Measurements from ENCODE around the gene FAH.

Gene FAH

DNA sequence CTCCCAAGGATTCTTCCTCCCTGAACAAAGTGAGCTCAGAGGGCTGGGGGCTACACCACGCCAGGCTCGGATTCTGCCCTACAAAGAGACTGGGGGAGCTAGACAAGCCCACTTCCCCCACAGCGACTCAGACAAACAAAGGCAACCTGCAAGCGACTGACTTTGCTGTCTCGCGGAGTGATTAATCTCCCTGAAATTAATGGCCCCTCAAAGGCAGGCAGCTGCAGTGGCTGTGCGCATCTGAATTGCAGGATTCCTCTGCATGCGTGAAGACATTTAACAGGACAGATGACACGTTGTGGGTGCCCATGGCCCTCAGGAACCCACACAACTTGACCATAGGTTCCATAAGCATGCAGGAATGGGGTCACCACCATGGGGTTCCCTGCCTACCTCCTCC lies 80.8 kb downstream of the FAH start:
- no peak for ATAC-seq
- TF ChIP-seq, protein P1, sequence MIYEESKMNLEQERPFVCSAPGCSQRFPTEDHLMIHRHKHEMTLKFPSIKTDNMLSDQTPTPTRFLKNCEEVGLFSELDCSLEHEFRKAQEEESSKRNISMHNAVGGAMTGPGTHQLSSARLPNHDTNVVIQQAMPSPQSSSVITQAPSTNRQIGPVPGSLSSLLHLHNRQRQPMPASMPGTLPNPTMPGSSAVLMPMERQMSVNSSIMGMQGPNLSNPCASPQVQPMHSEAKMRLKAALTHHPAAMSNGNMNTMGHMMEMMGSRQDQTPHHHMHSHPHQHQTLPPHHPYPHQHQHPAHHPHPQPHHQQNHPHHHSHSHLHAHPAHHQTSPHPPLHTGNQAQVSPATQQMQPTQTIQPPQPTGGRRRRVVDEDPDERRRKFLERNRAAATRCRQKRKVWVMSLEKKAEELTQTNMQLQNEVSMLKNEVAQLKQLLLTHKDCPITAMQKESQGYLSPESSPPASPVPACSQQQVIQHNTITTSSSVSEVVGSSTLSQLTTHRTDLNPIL (CRISPR knock-in tag; IDR thresholded peaks at IDR 0.05; ENCODE audit: low read depth) = no peak
- TF ChIP-seq RARB (CRISPR knock-in tag; IDR thresholded peaks at IDR 0.05) (no peak), PATZ1 (CRISPR knock-in tag; IDR thresholded peaks at IDR 0.05; ENCODE audit: borderline replicate concordance) (no peak)

DNA sequence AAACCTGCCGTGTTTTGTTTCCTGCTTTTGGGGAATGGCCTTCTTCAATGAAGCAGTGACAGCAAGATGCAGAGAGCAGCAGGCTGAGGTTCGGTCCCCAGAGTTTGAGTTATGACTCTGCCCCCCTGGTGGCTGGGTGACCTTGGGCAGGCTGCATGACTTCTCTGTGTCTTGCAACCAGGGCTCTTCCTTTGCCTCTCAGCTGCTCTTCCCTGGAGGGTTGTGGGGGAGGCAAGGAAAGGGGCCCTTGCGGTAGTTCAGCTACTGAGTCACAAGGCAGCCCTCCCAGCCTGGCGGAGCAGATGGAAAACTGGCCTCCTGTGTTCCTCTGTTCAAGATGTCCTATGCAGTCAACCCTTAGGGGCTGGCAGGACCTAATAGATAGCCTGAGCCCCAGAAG lies 82.1 kb downstream of the FAH start:
- peak; percentile 67 for ATAC-seq
- TF ChIP-seq, protein P1 (CRISPR knock-in tag; IDR thresholded peaks at IDR 0.05; ENCODE audit: low read depth) = no peak
- TF ChIP-seq BACH2 (CRISPR knock-in tag; IDR thresholded peaks at IDR 0.05; ENCODE audit: borderline replicate concordance) (no peak), TCF4 (CRISPR knock-in tag; IDR thresholded peaks at IDR 0.05; ENCODE audit: borderline replicate concordance) (no peak), ARNTL (CRISPR knock-in tag; IDR thresholded peaks at IDR 0.05; ENCODE audit: borderline replicate concordance, low read depth) (no peak), ZNF8 (CRISPR knock-in tag; IDR thresholded peaks at IDR 0.05) (no peak), ISL1 (CRISPR knock-in tag; IDR thresholded peaks at IDR 0.05) (no peak), ZC3H10 (CRISPR knock-in tag; IDR thresholded peaks at IDR 0.05) (no peak)
- TF ChIP-seq, protein P2, sequence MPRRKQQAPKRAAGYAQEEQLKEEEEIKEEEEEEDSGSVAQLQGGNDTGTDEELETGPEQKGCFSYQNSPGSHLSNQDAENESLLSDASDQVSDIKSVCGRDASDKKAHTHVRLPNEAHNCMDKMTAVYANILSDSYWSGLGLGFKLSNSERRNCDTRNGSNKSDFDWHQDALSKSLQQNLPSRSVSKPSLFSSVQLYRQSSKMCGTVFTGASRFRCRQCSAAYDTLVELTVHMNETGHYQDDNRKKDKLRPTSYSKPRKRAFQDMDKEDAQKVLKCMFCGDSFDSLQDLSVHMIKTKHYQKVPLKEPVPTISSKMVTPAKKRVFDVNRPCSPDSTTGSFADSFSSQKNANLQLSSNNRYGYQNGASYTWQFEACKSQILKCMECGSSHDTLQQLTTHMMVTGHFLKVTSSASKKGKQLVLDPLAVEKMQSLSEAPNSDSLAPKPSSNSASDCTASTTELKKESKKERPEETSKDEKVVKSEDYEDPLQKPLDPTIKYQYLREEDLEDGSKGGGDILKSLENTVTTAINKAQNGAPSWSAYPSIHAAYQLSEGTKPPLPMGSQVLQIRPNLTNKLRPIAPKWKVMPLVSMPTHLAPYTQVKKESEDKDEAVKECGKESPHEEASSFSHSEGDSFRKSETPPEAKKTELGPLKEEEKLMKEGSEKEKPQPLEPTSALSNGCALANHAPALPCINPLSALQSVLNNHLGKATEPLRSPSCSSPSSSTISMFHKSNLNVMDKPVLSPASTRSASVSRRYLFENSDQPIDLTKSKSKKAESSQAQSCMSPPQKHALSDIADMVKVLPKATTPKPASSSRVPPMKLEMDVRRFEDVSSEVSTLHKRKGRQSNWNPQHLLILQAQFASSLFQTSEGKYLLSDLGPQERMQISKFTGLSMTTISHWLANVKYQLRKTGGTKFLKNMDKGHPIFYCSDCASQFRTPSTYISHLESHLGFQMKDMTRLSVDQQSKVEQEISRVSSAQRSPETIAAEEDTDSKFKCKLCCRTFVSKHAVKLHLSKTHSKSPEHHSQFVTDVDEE (CRISPR knock-in tag; IDR thresholded peaks at IDR 0.05) = no peak
